Measurements from ENCODE around the gene BMP10. TPM values are rescaled to one million over a fixed set of nuclear protein-coding genes. Genes with fewer than 3 reads are reported as not detected.

The BMP10 gene
- total RNA-seq, 2 donors from 2014 or later, result not detected

GRCh38 chr2:68916226-68916625 is 45.0 kb upstream of the BMP10 start:
- Histone ChIP-seq H3K27me3 (replicated peaks; ENCODE audit: insufficient read depth) (no peaks in the 10 kb centered on the region), H3K4me3 (no peak overlapping the region), H3K9me3 (no peaks in the 10 kb centered on the region), H3K4me1 (ENCODE audit: control insufficient read depth in 1 of 2, low read depth in 2 of 2) (peaks cover 0 to 6% of the 10 kb centered on the region in 2 donors), H3K36me3 (no peaks in the 10 kb centered on the region), H3K27ac (no peak overlapping the region)
- DNase-seq (ENCODE audit: low spot score) (no peak), ATAC-seq (ENCODE audit: insufficient number of reproducible peaks, low FRiP score, low read depth) (no peak)
- no peak for TF ChIP-seq CTCF (IDR thresholded peaks at IDR 0.05)

GRCh38 chr2:68915393-68915792 is 44.2 kb upstream of the BMP10 start:
- no peak for TF ChIP-seq CTCF (IDR thresholded peaks at IDR 0.05)
- peaks cover 0 to 6% of the 10 kb centered on the region in 2 donors for H3K4me1 ChIP-seq (ENCODE audit: control insufficient read depth in 1 of 2, low read depth in 2 of 2)
- no peak for DNase-seq (ENCODE audit: low spot score)
- no peak for ATAC-seq (ENCODE audit: insufficient number of reproducible peaks, low FRiP score, low read depth)
- H3K27ac ChIP-seq, result no peak overlapping the region
- no peaks in the 10 kb centered on the region for H3K36me3 ChIP-seq
- H3K9me3 ChIP-seq, result no peaks in the 10 kb centered on the region
- no peak overlapping the region for H3K4me3 ChIP-seq
- no peaks in the 10 kb centered on the region for H3K27me3 ChIP-seq (replicated peaks; ENCODE audit: insufficient read depth)

- Histone ChIP-seq H3K4me1 (ENCODE audit: control insufficient read depth in 1 of 2, low read depth in 2 of 2) (peaks cover 7 to 16% of the 10 kb centered on the region in 2 donors), H3K27ac (no peak overlapping the region), H3K4me3 (no peak overlapping the region), H3K36me3 (no peaks in the 10 kb centered on the region), H3K27me3 (replicated peaks; ENCODE audit: insufficient read depth) (no peaks in the 10 kb centered on the region), H3K9me3 (no peaks in the 10 kb centered on the region)
- no peak for TF ChIP-seq CTCF (IDR thresholded peaks at IDR 0.05)
- DNase-seq (ENCODE audit: low spot score) (no peak), ATAC-seq (ENCODE audit: insufficient number of reproducible peaks, low FRiP score, low read depth) (no peak)
These were observed 42.2 kb upstream of the BMP10 start for GRCh38 chr2:68913359-68913758.

GRCh38 chr2:68912732-68913131 is 41.5 kb upstream of the BMP10 start:
- Histone ChIP-seq H3K4me1 (ENCODE audit: control insufficient read depth in 1 of 2, low read depth in 2 of 2) (peaks cover 9 to 20% of the 10 kb centered on the region in 2 donors), H3K9me3 (no peaks in the 10 kb centered on the region), H3K36me3 (no peaks in the 10 kb centered on the region), H3K27ac (no peak overlapping the region), H3K4me3 (no peak overlapping the region), H3K27me3 (replicated peaks; ENCODE audit: insufficient read depth) (no peaks in the 10 kb centered on the region)
- DNase-seq (ENCODE audit: low spot score), result no peak
- TF ChIP-seq CTCF (IDR thresholded peaks at IDR 0.05), result no peak
- no peak for ATAC-seq (ENCODE audit: insufficient number of reproducible peaks, low FRiP score, low read depth)

- ATAC-seq (ENCODE audit: insufficient number of reproducible peaks, low FRiP score, low read depth) (no peak), DNase-seq (ENCODE audit: low spot score) (no peak)
- no peak for TF ChIP-seq CTCF (IDR thresholded peaks at IDR 0.05)
- no peaks in the 10 kb centered on the region for H3K9me3 ChIP-seq
- no peaks in the 10 kb centered on the region for H3K27me3 ChIP-seq (replicated peaks; ENCODE audit: insufficient read depth)
- H3K27ac ChIP-seq, result no peak overlapping the region
- H3K4me3 ChIP-seq, result no peak overlapping the region
- no peaks in the 10 kb centered on the region for H3K36me3 ChIP-seq
- H3K4me1 ChIP-seq (ENCODE audit: control insufficient read depth in 1 of 2, low read depth in 2 of 2), result peaks cover 9 to 20% of the 10 kb centered on the region in 2 donors
These were observed 40.9 kb upstream of the BMP10 start for GRCh38 chr2:68912111-68912510.
